Trophoblast cell (in vitro differentiated cells and primary cell): ENCODE results near the gene SAXO2.
"Not testable (repeated sequence)": the region's sequence is repeated elsewhere in the genome, so short reads cannot be mapped to it uniquely, and the experiment has no call there.

Experiments
- DNase-seq, 2 donors: peaks; one replicate each; pipeline ENCODE4 v3.0.0-alpha.2; 2016
- H2AFZ ChIP-seq: 2 replicates; pipeline ENCODE4 v1.6.1; 2013; ENCODE audit warnings: low read length, moderate library complexity, mild to moderate bottlenecking; ENCODE audit not compliant: insufficient read depth, poor library complexity
- H2AK5ac ChIP-seq: 2 replicates; pipeline ENCODE4 v1.6.1; 2013; ENCODE audit warnings: mild to moderate bottlenecking, low read length
- H2BK120ac ChIP-seq: 2 replicates; pipeline ENCODE4 v1.6.1; 2013; ENCODE audit warnings: low read length, mild to moderate bottlenecking, moderate library complexity; ENCODE audit not compliant: insufficient read depth, poor library complexity
- H2BK12ac ChIP-seq: 2 replicates; pipeline ENCODE4 v1.6.1; 2013; ENCODE audit warnings: mild to moderate bottlenecking, low read length, moderate library complexity
- H2BK5ac ChIP-seq: 2 replicates; pipeline ENCODE4 v1.6.1; 2013; ENCODE audit warnings: low read length, low read depth, moderate library complexity, mild to moderate bottlenecking; ENCODE audit not compliant: poor library complexity
- H3K14ac ChIP-seq: 2 replicates; pipeline ENCODE4 v1.6.1; 2013; ENCODE audit warnings: mild to moderate bottlenecking, low read length
- H3K18ac ChIP-seq: 2 replicates; pipeline ENCODE4 v1.6.1; 2013; ENCODE audit warnings: mild to moderate bottlenecking, low read length
- H3K23ac ChIP-seq: 2 replicates; pipeline ENCODE4 v1.6.1; 2013; ENCODE audit warnings: low read length
- H3K27ac ChIP-seq: 2 replicates; pipeline ENCODE4 v1.5.1; 2013; ENCODE audit warnings: low read depth, mild to moderate bottlenecking, inconsistent platforms, low read length, moderate library complexity
- H3K27me3 ChIP-seq: 2 replicates; pipeline ENCODE4 v1.6.1; 2013; ENCODE audit warnings: inconsistent platforms, mild to moderate bottlenecking, low read length, moderate library complexity; ENCODE audit not compliant: insufficient read depth
- H3K36me3 ChIP-seq, 2 experiments: 1 replicate in 1 of 2; 2 replicates in 1 of 2; pipeline ENCODE4 v1.6.1; 2013; ENCODE audit warnings: low read length in 2 of 2, mild to moderate bottlenecking in 2 of 2, moderate library complexity in 1 of 2; ENCODE audit not compliant: insufficient read depth in 2 of 2, control insufficient read depth in 1 of 2
- H3K4ac ChIP-seq: 2 replicates; pipeline ENCODE4 v1.6.1; 2013; ENCODE audit warnings: low read depth, mild to moderate bottlenecking, low read length, moderate library complexity
- H3K4me1 ChIP-seq, 2 experiments: 1 replicate in 1 of 2; 2 replicates in 1 of 2; pipeline ENCODE4 v1.6.1; 2013; ENCODE audit warnings: low read length in 2 of 2, mild to moderate bottlenecking in 2 of 2, moderate library complexity in 1 of 2; ENCODE audit not compliant: insufficient read depth in 2 of 2, control insufficient read depth in 1 of 2
- H3K4me2 ChIP-seq: 2 replicates; pipeline ENCODE4 v1.6.1; 2013; ENCODE audit warnings: inconsistent platforms, mild to moderate bottlenecking, low read length, moderate library complexity
- H3K4me3 ChIP-seq: 2 replicates; pipeline ENCODE4 v1.5.1; 2013; ENCODE audit warnings: mild to moderate bottlenecking, low read depth, low read length, inconsistent platforms
- H3K79me1 ChIP-seq: one replicate; pipeline ENCODE4 v1.6.1; 2013; ENCODE audit warnings: low read length
- H3K79me2 ChIP-seq: 2 replicates; pipeline ENCODE4 v1.6.1; 2013; ENCODE audit warnings: low read length, mild to moderate bottlenecking; ENCODE audit not compliant: control insufficient read depth, insufficient read depth, poor library complexity
- H3K9ac ChIP-seq: 2 replicates; pipeline ENCODE4 v1.6.1; 2013; ENCODE audit warnings: mild to moderate bottlenecking, low read length
- H3K9me3 ChIP-seq: 2 replicates; pipeline ENCODE4 v1.6.1; 2013; ENCODE audit warnings: low read depth, mild to moderate bottlenecking, control low read depth, inconsistent platforms, low read length; ENCODE audit not compliant: insufficient read depth
- H4K12ac ChIP-seq: 2 replicates; pipeline ENCODE4 v1.6.1; 2013; ENCODE audit warnings: low read depth, mild to moderate bottlenecking, low read length, moderate library complexity
- H4K8ac ChIP-seq: 2 replicates; pipeline ENCODE4 v1.6.1; 2013; ENCODE audit warnings: low read depth, mild to moderate bottlenecking, low read length, moderate library complexity
- H4K91ac ChIP-seq: one replicate; pipeline ENCODE4 v1.6.1; 2013; ENCODE audit warnings: low read depth, mild to moderate bottlenecking, low read length, moderate library complexity
- WGBS: extraction: QIAGEN DNeasy Blood & Tissue Kit; methylation state at CpG from one replicate; pipeline ENCODE4 v1.1.7; 2013; ENCODE audit warnings: missing lambda C conversion rate; ENCODE audit not compliant: insufficient read length, insufficient coverage; ENCODE audit errors: extremely low coverage; 5-methylcytosine and 5-hydroxymethylcytosine counted together

Gene SAXO2

GRCh38 chr15:82272154-82272553 lies 9.5 kb downstream of the SAXO2 start:
- no peak overlapping the region for H3K9ac ChIP-seq
- no peak overlapping the region for H4K91ac ChIP-seq
- H3K4me1 ChIP-seq, result no peaks in the 10 kb centered on the region
- no peaks in the 10 kb centered on the region for H3K36me3 ChIP-seq
- DNase-seq, result no peak
- no peaks in the 10 kb centered on the region for H3K79me2 ChIP-seq
- no peak overlapping the region for H3K4me2 ChIP-seq
- no peak overlapping the region for H2BK5ac ChIP-seq
- H3K18ac ChIP-seq, result no peak overlapping the region
- H3K4ac ChIP-seq, result no peak overlapping the region
- H4K8ac ChIP-seq, result no peak overlapping the region
- no peak overlapping the region for H3K27ac ChIP-seq
- H3K4me3 ChIP-seq, result no peak overlapping the region
- H4K12ac ChIP-seq, result no peak overlapping the region
- no peak overlapping the region for H2AK5ac ChIP-seq
- no peak overlapping the region for H2BK12ac ChIP-seq
- no peak overlapping the region for H2BK120ac ChIP-seq
- no peak overlapping the region for H3K23ac ChIP-seq
- no peak overlapping the region for H3K14ac ChIP-seq
- H3K9me3 ChIP-seq, result no peaks in the 10 kb centered on the region
- H3K79me1 ChIP-seq, result no peaks in the 10 kb centered on the region
- WGBS, result no CpG with 5 or more reads among the region's 2 CpGs
- no peaks in the 10 kb centered on the region for H3K27me3 ChIP-seq
- no peak overlapping the region for H2AFZ ChIP-seq

- Histone ChIP-seq H3K4ac (no peak overlapping the region), H3K18ac (no peak overlapping the region), H3K9me3 (no peaks in the 10 kb centered on the region), H3K36me3 (no peaks in the 10 kb centered on the region), H2AK5ac (no peak overlapping the region), H3K23ac (no peak overlapping the region), H2BK120ac (no peak overlapping the region), H4K91ac (no peak overlapping the region), H3K27me3 (no peaks in the 10 kb centered on the region), H3K79me1 (no peaks in the 10 kb centered on the region), H3K4me2 (no peak overlapping the region), H4K12ac (no peak overlapping the region), H3K79me2 (no peaks in the 10 kb centered on the region), H2BK5ac (no peak overlapping the region), H3K4me1 (no peaks in the 10 kb centered on the region), H2BK12ac (no peak overlapping the region), H3K9ac (no peak overlapping the region), H3K14ac (no peak overlapping the region), H4K8ac (no peak overlapping the region), H2AFZ (no peak overlapping the region), H3K4me3 (no peak overlapping the region), H3K27ac (no peak overlapping the region)
- DNase-seq, result no peak
Observed at GRCh38 chr15:82275410-82275809, 12.8 kb downstream of the SAXO2 start.

- not testable (repeated sequence) for H3K9me3 ChIP-seq, H4K91ac ChIP-seq, H4K12ac ChIP-seq, H3K23ac ChIP-seq, H2BK12ac ChIP-seq, H3K4me3 ChIP-seq, H3K18ac ChIP-seq, H3K4me2 ChIP-seq, DNase-seq, H2AFZ ChIP-seq, H3K79me2 ChIP-seq, H3K4me1 ChIP-seq, H3K14ac ChIP-seq, H4K8ac ChIP-seq, H2AK5ac ChIP-seq, H3K4ac ChIP-seq, H2BK5ac ChIP-seq, H2BK120ac ChIP-seq, H3K27ac ChIP-seq, H3K27me3 ChIP-seq, H3K9ac ChIP-seq, H3K79me1 ChIP-seq, H3K36me3 ChIP-seq
Observed at GRCh38 chr15:82281276-82281675, 18.7 kb downstream of the SAXO2 start.

- not testable (repeated sequence) for H3K79me2 ChIP-seq
Observed at GRCh38 chr15:82282386-82282785, 19.8 kb downstream of the SAXO2 start.

GRCh38 chr15:82284381-82284780 lies 21.8 kb downstream of the SAXO2 start:
- not testable (repeated sequence) for H2BK12ac ChIP-seq, H4K8ac ChIP-seq, H2BK5ac ChIP-seq, DNase-seq, H3K4me1 ChIP-seq, H3K9me3 ChIP-seq, H3K27ac ChIP-seq, H3K79me2 ChIP-seq, H2BK120ac ChIP-seq, H3K23ac ChIP-seq, H3K4me2 ChIP-seq, H3K9ac ChIP-seq, H3K79me1 ChIP-seq, H3K36me3 ChIP-seq, H3K27me3 ChIP-seq, H3K4ac ChIP-seq, H2AK5ac ChIP-seq, H3K14ac ChIP-seq, H4K91ac ChIP-seq, H4K12ac ChIP-seq, H3K4me3 ChIP-seq, H2AFZ ChIP-seq, H3K18ac ChIP-seq
- WGBS, result no CpG with 5 or more reads among the region's 2 CpGs

More at GRCh38 chr15:82282386-82282785, 19.8 kb downstream of the SAXO2 start:
- H2BK12ac ChIP-seq, H3K14ac ChIP-seq, H3K9ac ChIP-seq, H4K8ac ChIP-seq, H2BK5ac ChIP-seq, H3K18ac ChIP-seq, DNase-seq, H3K4me3 ChIP-seq, H3K23ac ChIP-seq, H3K4me1 ChIP-seq, H3K9me3 ChIP-seq, H4K91ac ChIP-seq, H3K27ac ChIP-seq, H3K4ac ChIP-seq, H3K79me1 ChIP-seq, H3K36me3 ChIP-seq, H2BK120ac ChIP-seq, H2AK5ac ChIP-seq, H2AFZ ChIP-seq, H3K4me2 ChIP-seq, H4K12ac ChIP-seq, H3K27me3 ChIP-seq: not testable (repeated sequence)
- no CpG with 5 or more reads among the region's 4 CpGs for WGBS
